Fibroblast of lung (primary cell): ENCODE results near the gene PACS2. TPM values are rescaled to one million over a fixed set of nuclear protein-coding genes. Genes with fewer than 3 reads are reported as not detected.

ENCODE experiments used
- DNase-seq, 2 donors: peaks; one replicate each; pipeline versions ENCODE4 v3.0.0 to v3.0.0-alpha.2; 2010; ENCODE audit warnings: low read depth in 2 of 2
- H2AFZ ChIP-seq: 2 replicates; pipeline ENCODE4 v1.5.1; 2012; ENCODE audit warnings: low read length, control low read depth, inconsistent platforms
- H3K27ac ChIP-seq: 2 replicates; pipeline ENCODE4 v1.5.1; 2011; ENCODE audit warnings: low read length, control low read depth; ENCODE audit not compliant: insufficient read depth
- H3K27me3 ChIP-seq: 2 replicates; pipeline ENCODE4 v1.5.1; 2011; ENCODE audit warnings: mild to moderate bottlenecking, low read length; ENCODE audit not compliant: control insufficient read depth, insufficient read depth
- H3K36me3 ChIP-seq: 2 replicates; pipeline ENCODE4 v1.5.1; 2011; ENCODE audit warnings: low read length; ENCODE audit not compliant: control insufficient read depth, insufficient read depth
- H3K4me1 ChIP-seq: 2 replicates; pipeline ENCODE4 v1.5.1; 2011; ENCODE audit warnings: low read length; ENCODE audit not compliant: control insufficient read depth, insufficient read depth; ENCODE audit errors: extremely low read depth
- H3K4me2 ChIP-seq: 2 replicates; pipeline ENCODE4 v1.5.1; 2011; ENCODE audit warnings: low read length, control low read depth; ENCODE audit not compliant: insufficient read depth; ENCODE audit errors: extremely low read depth
- H3K4me3 ChIP-seq, 4 experiments: fragments of 200-600 bp in 1 of 4; sonication (generic) in 1 of 4; replicated peaks in 1 of 4; 2 replicates each; pipeline ENCODE4 v1.5.1; 2011 to 2016; ENCODE audit warnings: low read length in 4 of 4, low read depth in 3 of 4, mild to moderate bottlenecking in 3 of 4, control low read depth in 2 of 4, inconsistent platforms in 1 of 4, mixed read lengths in 1 of 4; ENCODE audit not compliant: insufficient read depth in 1 of 4; ENCODE audit errors: control extremely low read depth in 1 of 4
- H3K79me2 ChIP-seq: 2 replicates; pipeline ENCODE4 v1.5.1; 2012; ENCODE audit warnings: mild to moderate bottlenecking, low read length, inconsistent platforms; ENCODE audit not compliant: control insufficient read depth, insufficient read depth
- H3K9ac ChIP-seq: 2 replicates; pipeline ENCODE4 v1.5.1; 2011; ENCODE audit warnings: mild to moderate bottlenecking, low read length, control low read depth; ENCODE audit not compliant: insufficient read depth
- H3K9me3 ChIP-seq: 2 replicates; pipeline ENCODE4 v1.5.1; 2012; ENCODE audit warnings: low read depth, low read length; ENCODE audit not compliant: control insufficient read depth, insufficient read depth
- H4K20me1 ChIP-seq: 2 replicates; pipeline ENCODE4 v1.5.1; 2011; ENCODE audit warnings: low read length; ENCODE audit not compliant: control insufficient read depth, insufficient read depth; ENCODE audit errors: extremely low read depth
- EZH2 ChIP-seq: IDR thresholded peaks from 2 replicates; pipeline ENCODE4 v1.5.1; 2012; ENCODE audit warnings: low read length, control low read depth, mild to moderate bottlenecking; ENCODE audit errors: missing control alignments
- polyA plus RNA-seq, 2 donors: library from polyadenylated mRNA; depleted of rRNA in 1 of 2; stranded (reverse) in 1 of 2; unstranded in 1 of 2; fragments of >200 nt; gene quantifications; 2 replicates each; pipeline ENCODE4 v1.2.1, GENCODE V29; 2011 to 2012; ENCODE audit warnings: missing spikeins in 1 of 2
- total RNA-seq: library from RNA; depleted of rRNA; stranded (reverse); fragments of >200 nt; gene quantifications from 2 replicates; pipeline ENCODE4 v1.2.1, GENCODE V29; 2014
- TF ChIP-seq, protein P1 (sequence below), 2 donors: IDR thresholded peaks in 1 of 2; conservative IDR thresholded peaks in 1 of 2; 1 replicate in 1 of 2; 2 replicates in 1 of 2; pipeline ENCODE4 v1.5.1; 2011 to 2012; ENCODE audit warnings: low read length in 2 of 2, control low read depth in 1 of 2, inconsistent platforms in 1 of 2, low read depth in 1 of 2, mild to moderate bottlenecking in 1 of 2

PACS2 gene
- total and polyA plus RNA-seq, 2 donors (not counting 1 experiment from before 2014, with no cell fraction given): 20.3 to 52.5 TPM

- Histone ChIP-seq H2AFZ (no peak overlapping the region), H3K36me3 (no peaks in the 10 kb centered on the region), H3K4me3 (no peak overlapping the region), H3K9ac (no peak overlapping the region), H3K79me2 (no peaks in the 10 kb centered on the region), H3K4me1 (no peaks in the 10 kb centered on the region), H3K27ac (no peak overlapping the region), H3K9me3 (no peaks in the 10 kb centered on the region), H3K27me3 (no peaks in the 10 kb centered on the region), H4K20me1 (no peaks in the 10 kb centered on the region), H3K4me2 (no peak overlapping the region)
- no peak for DNase-seq
- TF ChIP-seq EZH2: no peak
- TF ChIP-seq, protein P1, sequence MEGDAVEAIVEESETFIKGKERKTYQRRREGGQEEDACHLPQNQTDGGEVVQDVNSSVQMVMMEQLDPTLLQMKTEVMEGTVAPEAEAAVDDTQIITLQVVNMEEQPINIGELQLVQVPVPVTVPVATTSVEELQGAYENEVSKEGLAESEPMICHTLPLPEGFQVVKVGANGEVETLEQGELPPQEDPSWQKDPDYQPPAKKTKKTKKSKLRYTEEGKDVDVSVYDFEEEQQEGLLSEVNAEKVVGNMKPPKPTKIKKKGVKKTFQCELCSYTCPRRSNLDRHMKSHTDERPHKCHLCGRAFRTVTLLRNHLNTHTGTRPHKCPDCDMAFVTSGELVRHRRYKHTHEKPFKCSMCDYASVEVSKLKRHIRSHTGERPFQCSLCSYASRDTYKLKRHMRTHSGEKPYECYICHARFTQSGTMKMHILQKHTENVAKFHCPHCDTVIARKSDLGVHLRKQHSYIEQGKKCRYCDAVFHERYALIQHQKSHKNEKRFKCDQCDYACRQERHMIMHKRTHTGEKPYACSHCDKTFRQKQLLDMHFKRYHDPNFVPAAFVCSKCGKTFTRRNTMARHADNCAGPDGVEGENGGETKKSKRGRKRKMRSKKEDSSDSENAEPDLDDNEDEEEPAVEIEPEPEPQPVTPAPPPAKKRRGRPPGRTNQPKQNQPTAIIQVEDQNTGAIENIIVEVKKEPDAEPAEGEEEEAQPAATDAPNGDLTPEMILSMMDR (conservative IDR thresholded peaks at IDR 0.05 in 1 of 2, IDR thresholded peaks at IDR 0.05 in 1 of 2; ENCODE audit: low read depth in 1 of 2, low read length in 2 of 2): no peak
Measured at GRCh38 chr14:105353136-105353535, 38.6 kb downstream of the PACS2 start.

- no peak overlapping the region for H2AFZ ChIP-seq
- TF ChIP-seq, protein P1 (conservative IDR thresholded peaks at IDR 0.05 in 1 of 2, IDR thresholded peaks at IDR 0.05 in 1 of 2; ENCODE audit: low read depth in 1 of 2, low read length in 2 of 2): no peak
- no peak for TF ChIP-seq EZH2
- no peaks in the 10 kb centered on the region for H3K79me2 ChIP-seq
- H4K20me1 ChIP-seq: no peaks in the 10 kb centered on the region
- H3K27ac ChIP-seq: no peak overlapping the region
- no peak overlapping the region for H3K4me3 ChIP-seq
- H3K27me3 ChIP-seq: no peaks in the 10 kb centered on the region
- no peak for DNase-seq
- no peaks in the 10 kb centered on the region for H3K9me3 ChIP-seq
- H3K36me3 ChIP-seq: no peaks in the 10 kb centered on the region
- H3K4me1 ChIP-seq: no peaks in the 10 kb centered on the region
- no peak overlapping the region for H3K4me2 ChIP-seq
- no peak overlapping the region for H3K9ac ChIP-seq
Measured at GRCh38 chr14:105354541-105354940, 40.0 kb downstream of the PACS2 start.

DNA sequence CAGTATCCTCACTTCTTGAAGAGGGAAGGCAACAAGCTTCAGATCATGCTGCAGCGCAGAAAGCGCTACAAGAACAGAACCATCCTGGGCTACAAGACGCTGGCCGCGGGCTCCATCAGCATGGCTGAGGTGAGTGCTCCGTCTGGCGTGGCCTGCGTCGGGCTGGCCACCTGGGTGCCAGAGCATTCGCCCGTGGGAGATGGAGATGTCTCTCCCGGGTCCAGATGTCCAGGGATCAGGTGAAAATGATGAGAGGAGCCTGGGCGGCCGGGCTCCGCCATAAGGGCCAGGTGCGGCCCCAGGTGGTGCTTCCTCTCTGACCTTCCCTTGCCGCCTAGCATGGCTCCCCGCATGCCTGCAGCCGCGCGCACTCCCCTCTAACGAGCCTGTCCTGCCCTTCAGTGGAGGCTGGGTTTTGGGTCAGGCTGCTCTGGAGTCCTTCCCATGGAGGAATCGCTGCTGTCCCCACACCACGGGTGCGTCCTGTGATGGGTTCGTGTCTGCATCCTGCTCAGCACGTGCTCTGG is 40.6 kb downstream of the PACS2 start:
- Histone ChIP-seq H3K4me3 (no peak overlapping the region), H3K4me1 (no peaks in the 10 kb centered on the region), H3K4me2 (no peak overlapping the region), H3K27ac (no peak overlapping the region), H3K79me2 (no peaks in the 10 kb centered on the region), H4K20me1 (no peaks in the 10 kb centered on the region), H3K27me3 (no peaks in the 10 kb centered on the region), H2AFZ (no peak overlapping the region), H3K9me3 (no peaks in the 10 kb centered on the region), H3K9ac (no peak overlapping the region), H3K36me3 (no peaks in the 10 kb centered on the region)
- DNase-seq: no peak
- TF ChIP-seq, protein P1 (conservative IDR thresholded peaks at IDR 0.05 in 1 of 2, IDR thresholded peaks at IDR 0.05 in 1 of 2; ENCODE audit: low read depth in 1 of 2, low read length in 2 of 2): no peak
- no peak for TF ChIP-seq EZH2
